Neural cell (in vitro differentiated cells): ENCODE measurements around the gene KCNJ6. TPM values are rescaled to one million over a fixed set of nuclear protein-coding genes. Genes with fewer than 3 reads are reported as not detected.

Experiments used
- H2AFZ ChIP-seq: fragments of 200-600, 300-800 bp; sonication (generic), shearing (Covaris generic); 2 replicates; pipeline ENCODE4 v1.6.0; 2014; ENCODE audit warnings: low read depth, mild to moderate bottlenecking, antibody characterized with exemption, low read length, moderate library complexity
- H3F3A ChIP-seq: fragments of 200-600 bp; shearing (Covaris generic); 2 replicates; pipeline ENCODE4 v1.6.1; 2016; ENCODE audit warnings: mild to moderate bottlenecking, moderate library complexity, mixed read lengths, antibody characterized with exemption, low read length; ENCODE audit not compliant: insufficient read depth, poor library complexity, severe bottlenecking
- H3K27ac ChIP-seq: fragments of 200-600, 300-800 bp; sonication (generic), shearing (Covaris generic); 2 replicates; pipeline ENCODE4 v1.5.1; 2014; ENCODE audit warnings: mild to moderate bottlenecking, low read length, moderate library complexity
- H3K27me3 ChIP-seq: fragments of 300-800, 200-600 bp; sonication (generic), shearing (Covaris generic); 2 replicates; pipeline ENCODE4 v1.6.0; 2014; ENCODE audit warnings: mild to moderate bottlenecking, low read depth, low read length, moderate library complexity; ENCODE audit not compliant: insufficient read depth
- H3K36me3 ChIP-seq: fragments of 300-800, 200-600 bp; sonication (generic), shearing (Covaris generic); 2 replicates; pipeline ENCODE4 v1.5.1; 2014; ENCODE audit warnings: mild to moderate bottlenecking, antibody characterized with exemption, low read length, moderate library complexity; ENCODE audit not compliant: insufficient read depth
- H3K4me2 ChIP-seq: fragments of 300-800, 200-600 bp; sonication (generic), shearing (Covaris generic); 2 replicates; pipeline ENCODE4 v1.6.0; 2014; ENCODE audit warnings: mild to moderate bottlenecking, low read length
- H3K4me3 ChIP-seq: fragments of 300-800, 200-600 bp; sonication (generic), shearing (Covaris generic); 2 replicates; pipeline ENCODE4 v1.5.1; 2014; ENCODE audit warnings: mild to moderate bottlenecking, low read length, moderate library complexity
- H3K79me2 ChIP-seq: fragments of 200-600 bp; shearing (Covaris generic); replicated peaks from 2 replicates; pipeline ENCODE4 v1.6.0; 2014; ENCODE audit warnings: mild to moderate bottlenecking, low read length, moderate library complexity; ENCODE audit not compliant: insufficient read depth
- H3K9ac ChIP-seq: fragments of 300-800, 200-600 bp; sonication (generic), shearing (Covaris generic); 2 replicates; pipeline ENCODE4 v1.6.1; 2016; ENCODE audit warnings: mild to moderate bottlenecking, low read length, mixed read lengths
- H3K9me2 ChIP-seq: fragments of 200-600 bp; shearing (Covaris generic); 2 replicates; pipeline ENCODE4 v1.6.1; 2016; ENCODE audit warnings: mild to moderate bottlenecking, low read length, mixed read lengths; ENCODE audit not compliant: insufficient read depth
- H3K9me3 ChIP-seq: fragments of 200-600, 300-800 bp; sonication (generic), shearing (Covaris generic); 2 replicates; pipeline ENCODE4 v1.6.1; 2016; ENCODE audit warnings: mild to moderate bottlenecking, mixed run types, low read length, moderate library complexity, mixed read lengths
- H4K20me1 ChIP-seq: fragments of 200-600 bp; shearing (Covaris generic); 2 replicates; pipeline ENCODE4 v1.6.1; 2016; ENCODE audit warnings: mild to moderate bottlenecking, mixed run types; ENCODE audit not compliant: insufficient read depth
- EP300 ChIP-seq: fragments of 450-650 bp; conservative IDR thresholded peaks from 2 replicates; pipeline ENCODE4 v1.6.1; 2014; ENCODE audit warnings: antibody characterized with exemption, mild to moderate bottlenecking, moderate library complexity; ENCODE audit not compliant: poor library complexity, severe bottlenecking
- EZH2 ChIP-seq: fragments of 200-600, 300-800 bp; shearing (Covaris generic), sonication (generic); IDR thresholded peaks from 2 replicates; pipeline ENCODE4 v1.6.1; 2014; ENCODE audit warnings: antibody characterized with exemption, low read length, borderline replicate concordance, mild to moderate bottlenecking; ENCODE audit not compliant: insufficient read depth, poor library complexity, severe bottlenecking
- MXI1 ChIP-seq: fragments of 450-650 bp; conservative IDR thresholded peaks from 2 replicates; pipeline ENCODE4 v1.6.1; 2014; ENCODE audit warnings: antibody characterized with exemption, mild to moderate bottlenecking; ENCODE audit not compliant: poor library complexity, severe bottlenecking
- POLR2AphosphoS5 ChIP-seq: IDR thresholded peaks from 2 replicates; pipeline ENCODE4 v1.6.1; 2012
- RAD21 ChIP-seq: fragments of 450-650 bp; conservative IDR thresholded peaks from 2 replicates; pipeline ENCODE4 v1.6.1; 2014; ENCODE audit warnings: antibody characterized with exemption, mild to moderate bottlenecking, moderate library complexity
- REST ChIP-seq: IDR thresholded peaks from 2 replicates; pipeline ENCODE4 v1.6.1; 2012; ENCODE audit warnings: borderline replicate concordance
- SMC3 ChIP-seq: fragments of 450-650 bp; conservative IDR thresholded peaks from 2 replicates; pipeline ENCODE4 v1.6.1; 2014; ENCODE audit warnings: antibody characterized with exemption, mild to moderate bottlenecking, moderate library complexity; ENCODE audit not compliant: poor library complexity
- TAF1 ChIP-seq: IDR thresholded peaks from 2 replicates; pipeline ENCODE4 v1.6.1; 2012; ENCODE audit warnings: low read depth
- polyA plus RNA-seq: library from polyadenylated mRNA; depleted of rRNA; stranded (reverse); fragments of >200 nt; gene quantifications from 2 replicates; pipeline ENCODE4 v1.2.3, GENCODE V29; 2014
- TF ChIP-seq, protein P1 (sequence below): fragments of 450-650 bp; IDR thresholded peaks from 2 replicates; pipeline ENCODE4 v1.5.1; 2014; ENCODE audit warnings: antibody characterized with exemption, mild to moderate bottlenecking, moderate library complexity; ENCODE audit not compliant: poor library complexity, severe bottlenecking

The KCNJ6 gene
- polyA plus RNA-seq, 1 donor from 2014 or later: 1.7 TPM

DNA sequence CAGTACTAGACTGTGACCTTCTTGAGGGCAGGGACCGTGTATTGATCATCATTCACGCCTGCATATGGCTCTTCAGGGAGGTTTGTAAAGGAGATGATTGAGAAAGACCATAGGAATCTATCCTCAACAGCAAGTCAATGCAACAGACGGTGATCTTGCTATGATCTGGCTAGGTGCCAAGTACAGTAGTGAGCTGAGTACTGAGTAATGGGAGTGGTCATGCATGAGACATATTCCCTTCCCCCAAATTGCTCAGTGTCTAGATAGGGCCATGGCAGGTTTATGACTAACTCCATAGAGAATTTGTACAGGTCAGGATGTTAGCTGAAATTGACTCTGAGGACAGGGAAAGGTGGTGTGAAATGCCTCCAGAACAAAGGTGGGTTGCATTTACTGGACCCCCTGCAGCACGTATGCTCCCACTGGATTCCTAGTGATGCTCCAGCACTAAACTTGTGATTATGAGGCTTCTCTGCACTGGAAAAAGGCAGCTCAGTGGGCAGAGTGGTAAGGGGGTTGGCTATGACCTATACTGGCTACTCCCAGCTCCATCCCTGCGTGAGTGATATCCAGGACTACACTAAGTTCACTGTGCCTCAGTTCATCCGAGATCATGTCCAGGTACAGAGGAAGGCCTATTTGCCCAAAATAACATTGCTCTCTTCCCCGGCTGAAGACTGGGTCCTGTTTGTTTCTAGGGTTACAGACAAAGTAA lies 37.2 kb downstream of the KCNJ6 start:
- Histone ChIP-seq H2AFZ (no peak overlapping the region), H3K27me3 (no peaks in the 10 kb centered on the region), H3K4me2 (no peak overlapping the region), H3F3A (no peaks in the 10 kb centered on the region), H3K79me2 (no peaks in the 10 kb centered on the region), H3K9me2 (no peaks in the 10 kb centered on the region), H3K36me3 (no peaks in the 10 kb centered on the region), H3K27ac (no peak overlapping the region), H3K9ac (no peak overlapping the region), H4K20me1 (no peaks in the 10 kb centered on the region), H3K9me3 (no peaks in the 10 kb centered on the region), H3K4me3 (no peak overlapping the region)
- no peak for TF ChIP-seq SMC3
- TF ChIP-seq, protein P1, sequence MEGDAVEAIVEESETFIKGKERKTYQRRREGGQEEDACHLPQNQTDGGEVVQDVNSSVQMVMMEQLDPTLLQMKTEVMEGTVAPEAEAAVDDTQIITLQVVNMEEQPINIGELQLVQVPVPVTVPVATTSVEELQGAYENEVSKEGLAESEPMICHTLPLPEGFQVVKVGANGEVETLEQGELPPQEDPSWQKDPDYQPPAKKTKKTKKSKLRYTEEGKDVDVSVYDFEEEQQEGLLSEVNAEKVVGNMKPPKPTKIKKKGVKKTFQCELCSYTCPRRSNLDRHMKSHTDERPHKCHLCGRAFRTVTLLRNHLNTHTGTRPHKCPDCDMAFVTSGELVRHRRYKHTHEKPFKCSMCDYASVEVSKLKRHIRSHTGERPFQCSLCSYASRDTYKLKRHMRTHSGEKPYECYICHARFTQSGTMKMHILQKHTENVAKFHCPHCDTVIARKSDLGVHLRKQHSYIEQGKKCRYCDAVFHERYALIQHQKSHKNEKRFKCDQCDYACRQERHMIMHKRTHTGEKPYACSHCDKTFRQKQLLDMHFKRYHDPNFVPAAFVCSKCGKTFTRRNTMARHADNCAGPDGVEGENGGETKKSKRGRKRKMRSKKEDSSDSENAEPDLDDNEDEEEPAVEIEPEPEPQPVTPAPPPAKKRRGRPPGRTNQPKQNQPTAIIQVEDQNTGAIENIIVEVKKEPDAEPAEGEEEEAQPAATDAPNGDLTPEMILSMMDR: no peak
- TF ChIP-seq MXI1: no peak
- TF ChIP-seq TAF1: no peak
- no peak for TF ChIP-seq EP300
- no peak for TF ChIP-seq POLR2AphosphoS5
- no peak for TF ChIP-seq EZH2
- TF ChIP-seq RAD21: no peak
- TF ChIP-seq REST: no peak

GRCh38 chr21:37877888-37878684 lies 38.2 kb downstream of the KCNJ6 start:
- Histone ChIP-seq H3K9me2 (no peaks in the 10 kb centered on the region), H3K4me2 (no peak overlapping the region), H3K9ac (no peak overlapping the region), H3K9me3 (no peaks in the 10 kb centered on the region), H3K36me3 (no peaks in the 10 kb centered on the region), H3K27me3 (no peaks in the 10 kb centered on the region), H3K79me2 (no peaks in the 10 kb centered on the region), H2AFZ (no peak overlapping the region), H3K27ac (no peak overlapping the region), H3F3A (no peaks in the 10 kb centered on the region), H3K4me3 (no peak overlapping the region), H4K20me1 (no peaks in the 10 kb centered on the region)
- no peak for TF ChIP-seq POLR2AphosphoS5
- no peak for TF ChIP-seq REST
- no peak for TF ChIP-seq TAF1
- no peak for TF ChIP-seq SMC3
- TF ChIP-seq MXI1: no peak
- no peak for TF ChIP-seq EZH2
- TF ChIP-seq, protein P1: no peak
- TF ChIP-seq EP300: no peak
- TF ChIP-seq RAD21: no peak
